Measurements from ENCODE around the gene MCTP1. TPM values are rescaled to one million over a fixed set of nuclear protein-coding genes. Genes with fewer than 3 reads are reported as not detected.

The MCTP1 gene
- polyA plus RNA-seq, 3 donors, result 34.4 to 72.9 (median 55.5) TPM

- no peaks in the 10 kb centered on the region for H3K9me3 ChIP-seq (replicated peaks in 1 of 2; ENCODE audit: control insufficient read depth in 1 of 2, insufficient read depth in 1 of 2, low read length in 2 of 2)
- no peak overlapping the region for H3K4me3 ChIP-seq (replicated peaks in 1 of 3; ENCODE audit: low read depth in 2 of 3, low read length in 3 of 3)
- no peaks in the 10 kb centered on the region for H3K27me3 Mint-ChIP-seq (ENCODE audit: low read depth in 3 of 3)
- no peaks in the 10 kb centered on the region for H4K20me1 ChIP-seq (ENCODE audit: insufficient read depth, low read length)
- H3K27ac Mint-ChIP-seq, result no peak overlapping the region
- no peaks in the 10 kb centered on the region for H3K4me1 ChIP-seq (ENCODE audit: control insufficient read depth in 1 of 2, insufficient read depth in 2 of 2, low read length in 2 of 2)
- no peak overlapping the region for H3K27ac ChIP-seq (ENCODE audit: low read depth in 1 of 2, low read length in 2 of 2)
- no peaks in the 10 kb centered on the region for H3K79me2 ChIP-seq (ENCODE audit: insufficient read depth, low read length)
- H3K4me1 Mint-ChIP-seq, result no peaks in the 10 kb centered on the region
- no peak for TF ChIP-seq CTCF (IDR thresholded peaks at IDR 0.05)
- H3K27me3 ChIP-seq (ENCODE audit: control insufficient read depth in 2 of 2, insufficient read depth in 2 of 2, low read length in 2 of 2), result no peaks in the 10 kb centered on the region
- peaks cover 3 to 52% of the 10 kb centered on the region in 2 donors for H3K36me3 ChIP-seq (replicated peaks in 1 of 2; ENCODE audit: control insufficient read depth in 1 of 2, insufficient read depth in 2 of 2, low read length in 2 of 2)
- no peak overlapping the region for H3K4me3 Mint-ChIP-seq
- intact Hi-C loops (cut with micrococcal nuclease), result no loop called here
- H3K4me2 ChIP-seq (replicated peaks; ENCODE audit: extremely low read depth, low read length, poor library complexity, severe bottlenecking), result no peak overlapping the region
- no peak overlapping the region for H2AFZ ChIP-seq (ENCODE audit: insufficient read depth, low read depth, low read length, poor library complexity, severe bottlenecking)
- DNase-seq, result no peak
- H3K9ac ChIP-seq (ENCODE audit: insufficient read depth, low read length, poor library complexity, severe bottlenecking), result no peak overlapping the region
- H3K36me3 Mint-ChIP-seq, result peaks cover 36 to 43% of the 10 kb centered on the region in 2 donors
- 86% methylated on average over 1 of the region's 5 CpGs for WGBS (ENCODE audit: insufficient coverage)
- H3K9me3 Mint-ChIP-seq, result peaks cover 0 to under 1% (median 0%) of the 10 kb centered on the region in 7 donors
Measured at GRCh38 chr5:94682814-94683520, 601.9 kb downstream of the MCTP1 start.

- no peaks in the 10 kb centered on the region for H3K9me3 ChIP-seq (replicated peaks in 1 of 2; ENCODE audit: control insufficient read depth in 1 of 2, insufficient read depth in 1 of 2, low read length in 2 of 2)
- H3K4me1 Mint-ChIP-seq, result peaks cover 2% of the 10 kb centered on the region
- no peak overlapping the region for H3K4me3 Mint-ChIP-seq
- peaks cover 0 to 3% (median 0%) of the 10 kb centered on the region in 7 donors for H3K9me3 Mint-ChIP-seq
- H3K4me2 ChIP-seq (replicated peaks; ENCODE audit: extremely low read depth, low read length, poor library complexity, severe bottlenecking), result no peak overlapping the region
- no peaks in the 10 kb centered on the region for H3K4me1 ChIP-seq (ENCODE audit: control insufficient read depth in 1 of 2, insufficient read depth in 2 of 2, low read length in 2 of 2)
- no peak overlapping the region for H2AFZ ChIP-seq (ENCODE audit: insufficient read depth, low read depth, low read length, poor library complexity, severe bottlenecking)
- H3K4me3 ChIP-seq (replicated peaks in 1 of 3; ENCODE audit: low read depth in 2 of 3, low read length in 3 of 3), result no peak overlapping the region
- 100% methylated on average over 3 of the region's 4 CpGs for WGBS (ENCODE audit: insufficient coverage)
- no peaks in the 10 kb centered on the region for H4K20me1 ChIP-seq (ENCODE audit: insufficient read depth, low read length)
- intact Hi-C loops (cut with micrococcal nuclease), result no loop called here
- H3K36me3 ChIP-seq (replicated peaks in 1 of 2; ENCODE audit: control insufficient read depth in 1 of 2, insufficient read depth in 2 of 2, low read length in 2 of 2), result peaks cover 6 to 20% of the 10 kb centered on the region in 2 donors
- TF ChIP-seq CTCF (IDR thresholded peaks at IDR 0.05), result no peak
- H3K36me3 Mint-ChIP-seq, result peaks cover 19 to 25% of the 10 kb centered on the region in 2 donors
- peaks cover 0 to 2% (median 0%) of the 10 kb centered on the region in 3 donors for H3K27me3 Mint-ChIP-seq (ENCODE audit: low read depth in 3 of 3)
- no peaks in the 10 kb centered on the region for H3K27me3 ChIP-seq (ENCODE audit: control insufficient read depth in 2 of 2, insufficient read depth in 2 of 2, low read length in 2 of 2)
- H3K27ac Mint-ChIP-seq, result peak overlapping the region in 1 of 7 donors; percentile 19
- no peak for DNase-seq
- no peaks in the 10 kb centered on the region for H3K79me2 ChIP-seq (ENCODE audit: insufficient read depth, low read length)
- H3K9ac ChIP-seq (ENCODE audit: insufficient read depth, low read length, poor library complexity, severe bottlenecking), result no peak overlapping the region
- no peak overlapping the region for H3K27ac ChIP-seq (ENCODE audit: low read depth in 1 of 2, low read length in 2 of 2)
Measured at GRCh38 chr5:94675965-94676618, 608.8 kb downstream of the MCTP1 start.
